ENCODE results near the gene DLEC1. TPM values are rescaled to one million over a fixed set of nuclear protein-coding genes. Genes with fewer than 3 reads are reported as not detected.

DLEC1 gene
- total and polyA plus RNA-seq, 9 of the 15 experiments (the other 6 are each of a cell fraction or from before 2014, with no cell fraction given) = 0.07 to 0.08 TPM; not detected in 7

- TF ChIP-seq CHD7 (IDR thresholded peaks at IDR 0.05; ENCODE audit: low read depth, low read length) = no peak
- TF ChIP-seq DDX20 (tag; IDR thresholded peaks at IDR 0.05; ENCODE audit: low read depth) = 0 out of 2 replicates have a peak, but pooled peaks have one; percentile 30
- TF ChIP-seq RBM39 (optimal IDR thresholded peaks at IDR 0.05; ENCODE audit: low read depth, low read length) = no peak
- TF ChIP-seq ZNF24 (IDR thresholded peaks at IDR 0.05) = peak; percentile 74
- no peak for TF ChIP-seq RHOXF2B (CRISPR knock-in tag; conservative IDR thresholded peaks at IDR 0.05)
- no peak for TF ChIP-seq BRF1 (IDR thresholded peaks at IDR 0.05; ENCODE audit: borderline replicate concordance, extremely low read depth, insufficient read length)
- peak; percentile 95 to 97; a peak in 2 of 4 replicates for TF ChIP-seq UBTF (IDR thresholded peaks at IDR 0.05; ENCODE audit: borderline replicate concordance in 1 of 2, low read depth in 2 of 2, low read length in 2 of 2)
- no peak for TF ChIP-seq MCM7 (IDR thresholded peaks at IDR 0.05)
- TF ChIP-seq L3MBTL2 (IDR thresholded peaks at IDR 0.05) = peak; percentile 96
- TF ChIP-seq HES1 (IDR thresholded peaks at IDR 0.05; ENCODE audit: low read depth) = peak; percentile 39; the same call in 1 of the 2 replicates
- TF ChIP-seq ARID3B (CRISPR knock-in tag; IDR thresholded peaks at IDR 0.05; ENCODE audit: borderline replicate concordance) = no peak
Measured at GRCh38 chr3:37993820-37994638, 45.0 kb upstream of the DLEC1 start (continued).
